ENCODE data around the gene FOXO4. TPM values are rescaled to one million over a fixed set of nuclear protein-coding genes. Genes with fewer than 3 reads are reported as not detected.

The FOXO4 gene
- polyA plus RNA-seq, 2 of the 4 experiments (the other 2 are of a cell fraction) = 1.0 to 2.3 TPM

GRCh38 chrX:71117358-71117757 is 21.7 kb downstream of the FOXO4 start (continued):
- TF ChIP-seq HMGXB4 (CRISPR knock-in tag; IDR thresholded peaks at IDR 0.05; ENCODE audit: borderline replicate concordance) = no peak
- TF ChIP-seq REST (IDR thresholded peaks at IDR 0.05) = no peak
- no peak for TF ChIP-seq EHMT2 (IDR thresholded peaks at IDR 0.05; ENCODE audit: low read depth)
- TF ChIP-seq HOXB5 (CRISPR knock-in tag; IDR thresholded peaks at IDR 0.05) = no peak
- TF ChIP-seq EP300 (IDR thresholded peaks at IDR 0.05) = no peak
- TF ChIP-seq NR3C1 (IDR thresholded peaks at IDR 0.05) = no peak
- no peak for TF ChIP-seq SMC3 (IDR thresholded peaks at IDR 0.05)
- TF ChIP-seq RAD21 (conservative IDR thresholded peaks at IDR 0.05 in 1 of 2, IDR thresholded peaks at IDR 0.05 in 1 of 2) = no peak

GRCh38 chrX:71118032-71118984 is 22.7 kb downstream of the FOXO4 start, which contains the start of gene MED12:
Gene MED12 (plus strand): TSS chrX:71118596. CDS start chrX:71118755, 159 bp downstream.
- DNase-seq (ENCODE audit: low read depth in 1 of 2, low spot score in 1 of 2) (peak; percentile 66 to 68), FAIRE-seq (peak; percentile 67), ATAC-seq (peak; percentile 94 to 98)
- ChIA-PET CTCF (interaction anchor here (1.0 to 4.6 kb wide), 6 partner anchors 9 to 114 kb away, joined by 3 to 25 read pairs (median 3); no protein-coding TSS in a partner anchor), POLR2A (interaction anchor here (0.7 to 1.9 kb wide), 9 partner anchors 9 to 248 kb away, joined by 3 to 15 read pairs (median 4); partner anchors contain the start of genes NONO, SNX12 and TAF1)
- peak; percentile 61 for TF ChIP-seq POLR2A (IDR thresholded peaks at IDR 0.05; ENCODE audit: low read length)
- peak in 1 of 2 experiments; percentile 21; a peak in 1 of 5 replicates for TF ChIP-seq JUN (IDR thresholded peaks at IDR 0.05)
- TF ChIP-seq E2F6 (IDR thresholded peaks at IDR 0.05; ENCODE audit: borderline replicate concordance, low read depth) = 0 out of 2 replicates have a peak, but pooled peaks have one; percentile 18
- no peak for TF ChIP-seq ELK1 (IDR thresholded peaks at IDR 0.05; ENCODE audit: low read depth, low read length)
- no peak for TF ChIP-seq EHMT2 (IDR thresholded peaks at IDR 0.05; ENCODE audit: low read depth)
- 0 out of 2 replicates have a peak, but pooled peaks have one; percentile 23 for TF ChIP-seq MAX (IDR thresholded peaks at IDR 0.05)
- no peak for TF ChIP-seq RAD21 (conservative IDR thresholded peaks at IDR 0.05 in 1 of 2, IDR thresholded peaks at IDR 0.05 in 1 of 2)
- no peak for TF ChIP-seq SREBF2 (IDR thresholded peaks at IDR 0.05)
- peak; percentile 38; the same call in 1 of the 2 replicates for TF ChIP-seq PHF8 (IDR thresholded peaks at IDR 0.05; ENCODE audit: borderline replicate concordance, low read depth)
- Histone ChIP-seq H3K9me3 (no peaks in the 10 kb centered on the region), H3K4me1 (peaks cover 8% of the 10 kb centered on the region; the same call in 2 of the 3 replicates), H3K4me2 (peak within 1 kb of the TSS; percentile 96), H3K4me3 (peak within 1 kb of the TSS; percentile 88), H3K27ac (peak within 1 kb of the TSS; percentile 98 to 99)
- 3% methylated on average over 26 of the region's 56 CpGs for WGBS (ENCODE audit: missing lambda C conversion rate)

Measured in A549 (cell line).